ENCODE results near the gene AMACR. TPM values are rescaled to one million over a fixed set of nuclear protein-coding genes. Genes with fewer than 3 reads are reported as not detected.
"Not testable (repeated sequence)": the region's sequence is repeated elsewhere in the genome, so short reads cannot be mapped to it uniquely, and the experiment has no call there.

Gene AMACR
- total and polyA plus RNA-seq, 2 experiments from 2014 or later: 29.4 to 36.2 TPM

GRCh38 chr5:34013547-34013946 is 5.7 kb upstream of the AMACR start:
- Histone ChIP-seq H3K9me3 (ENCODE audit: low read depth) (no peaks in the 10 kb centered on the region), H3K27me3 (no peaks in the 10 kb centered on the region), H3K4me1 (ENCODE audit: low read depth) (peaks cover 8% of the 10 kb centered on the region), H3K36me3 (no peaks in the 10 kb centered on the region), H3K4me3 (no peak overlapping the region), H3K27ac (no peak overlapping the region)
- no peak for TF ChIP-seq CTCF (IDR thresholded peaks at IDR 0.05; ENCODE audit: low read depth, low read length)
- no peak for DNase-seq (ENCODE audit: low read depth in 1 of 2, low spot score in 1 of 2)

GRCh38 chr5:34012791-34013190 is 4.9 kb upstream of the AMACR start:
- Histone ChIP-seq H3K36me3 (no peaks in the 10 kb centered on the region), H3K27me3 (no peaks in the 10 kb centered on the region), H3K27ac (no peak overlapping the region), H3K4me1 (ENCODE audit: low read depth) (peaks cover 9% of the 10 kb centered on the region), H3K9me3 (ENCODE audit: low read depth) (no peaks in the 10 kb centered on the region), H3K4me3 (no peak overlapping the region)
- DNase-seq (ENCODE audit: low read depth in 1 of 2, low spot score in 1 of 2): peak in 1 of 2 donors; percentile 76
- TF ChIP-seq CTCF (IDR thresholded peaks at IDR 0.05; ENCODE audit: low read depth, low read length): no peak

GRCh38 chr5:34011536-34011935 is 3.7 kb upstream of the AMACR start:
- TF ChIP-seq CTCF (IDR thresholded peaks at IDR 0.05; ENCODE audit: low read depth, low read length): no peak
- no peaks in the 10 kb centered on the region for H3K27me3 ChIP-seq
- H3K36me3 ChIP-seq: no peaks in the 10 kb centered on the region
- no peak overlapping the region for H3K27ac ChIP-seq
- H3K4me1 ChIP-seq (ENCODE audit: low read depth): peaks cover 15% of the 10 kb centered on the region
- DNase-seq (ENCODE audit: low read depth in 1 of 2, low spot score in 1 of 2): peak in 1 of 2 donors; percentile 47
- no peaks in the 10 kb centered on the region for H3K9me3 ChIP-seq (ENCODE audit: low read depth)
- H3K4me3 ChIP-seq: no peak overlapping the region

GRCh38 chr5:34010146-34010545 is 2.3 kb upstream of the AMACR start:
- not testable (repeated sequence) for H3K27ac ChIP-seq; H3K36me3 ChIP-seq; H3K27me3 ChIP-seq; H3K4me3 ChIP-seq; DNase-seq (ENCODE audit: low read depth in 1 of 2, low spot score in 1 of 2); H3K9me3 ChIP-seq (ENCODE audit: low read depth)
- peaks cover 15% of the 10 kb centered on the region for H3K4me1 ChIP-seq (ENCODE audit: low read depth)

GRCh38 chr5:34009610-34010009 is 1.8 kb upstream of the AMACR start:
- Histone ChIP-seq H3K4me3 (no peak overlapping the region), H3K4me1 (ENCODE audit: low read depth) (peaks cover 15% of the 10 kb centered on the region), H3K9me3 (ENCODE audit: low read depth) (no peaks in the 10 kb centered on the region), H3K27ac (no peak overlapping the region), H3K36me3 (peaks cover 5% of the 10 kb centered on the region), H3K27me3 (no peaks in the 10 kb centered on the region)
- no peak for DNase-seq (ENCODE audit: low read depth in 1 of 2, low spot score in 1 of 2)
- no peak for TF ChIP-seq CTCF (IDR thresholded peaks at IDR 0.05; ENCODE audit: low read depth, low read length)

GRCh38 chr5:34008802-34009201 is 952 bp upstream of the AMACR start:
- peak overlapping the region; percentile 80 for H3K4me3 ChIP-seq
- TF ChIP-seq CTCF (IDR thresholded peaks at IDR 0.05; ENCODE audit: low read depth, low read length): no peak
- H3K27ac ChIP-seq: peak overlapping the region; percentile 96
- H3K4me1 ChIP-seq (ENCODE audit: low read depth): peaks cover 15% of the 10 kb centered on the region
- H3K9me3 ChIP-seq (ENCODE audit: low read depth): no peaks in the 10 kb centered on the region
- peaks cover 11% of the 10 kb centered on the region for H3K36me3 ChIP-seq
- DNase-seq (ENCODE audit: low read depth in 1 of 2, low spot score in 1 of 2): peak in 1 of 2 donors; percentile 4
- no peaks in the 10 kb centered on the region for H3K27me3 ChIP-seq

Data from cardiac muscle cell (in vitro differentiated cells and primary cell).